Fibroblast of villous mesenchyme (primary cell): ENCODE results near the gene KRT13. TPM values are rescaled to one million over a fixed set of nuclear protein-coding genes. Genes with fewer than 3 reads are reported as not detected.
A peak's percentile ranks its signal among the peaks of the same experiment; 100 is the strongest.

Source experiments
- DNase-seq: peaks from one replicate; pipeline ENCODE4 v3.0.0-alpha.2; 2010; ENCODE audit warnings: low read depth
- H3K4me3 ChIP-seq: 2 replicates; pipeline ENCODE4 v1.5.1; 2011; ENCODE audit warnings: low read depth, mild to moderate bottlenecking, low read length
- CTCF ChIP-seq: IDR thresholded peaks from 2 replicates; pipeline ENCODE4 v1.5.1; 2012; ENCODE audit warnings: low read depth, mild to moderate bottlenecking, low read length; ENCODE audit not compliant: insufficient read depth
- total RNA-seq: library from RNA; depleted of rRNA; stranded (reverse); fragments of >200 nt; gene quantifications from 2 replicates; pipeline ENCODE4 v1.2.3, GENCODE V29; 2012

The KRT13 gene
- total RNA-seq, 1 donor: not detected

- no peak overlapping the region for H3K4me3 ChIP-seq
- DNase-seq: no peak
- TF ChIP-seq CTCF: no peak
These were observed 27.6 kb upstream of the KRT13 start for GRCh38 chr17:41532947-41533570.

GRCh38 chr17:41531993-41532392 is 26.6 kb upstream of the KRT13 start:
- no peak for TF ChIP-seq CTCF
- H3K4me3 ChIP-seq: no peak overlapping the region
- no peak for DNase-seq

- no peak for TF ChIP-seq CTCF
- DNase-seq: peak; percentile 96
- peak overlapping the region; percentile 21 for H3K4me3 ChIP-seq
These were observed 24.9 kb upstream of the KRT13 start for GRCh38 chr17:41530062-41531048.

DNA sequence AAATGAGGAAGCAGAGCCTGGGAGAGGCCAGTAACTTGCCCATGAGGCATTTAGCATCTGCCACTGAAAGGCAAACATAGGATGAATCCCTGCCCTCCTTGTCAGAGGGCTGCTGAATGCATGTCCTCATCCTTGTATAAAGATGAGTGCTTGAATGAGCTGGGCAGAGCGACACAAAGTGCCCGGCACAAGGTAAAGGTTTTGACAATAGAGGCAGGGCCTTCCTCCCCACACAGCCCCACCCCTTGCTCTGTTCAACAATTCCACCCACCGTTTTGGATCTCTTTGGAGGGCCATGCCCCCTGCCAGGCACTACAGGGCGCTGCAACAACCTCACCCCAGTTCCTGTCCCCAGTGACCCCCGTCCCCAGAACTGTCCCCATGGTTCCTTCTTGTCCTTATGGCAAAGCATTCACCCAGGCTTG is 24.1 kb upstream of the KRT13 start:
- no peak overlapping the region for H3K4me3 ChIP-seq
- DNase-seq: no peak
- no peak for TF ChIP-seq CTCF

- no peak for DNase-seq
- H3K4me3 ChIP-seq: no peak overlapping the region
- TF ChIP-seq CTCF: no peak
These were observed 23.5 kb upstream of the KRT13 start for GRCh38 chr17:41528959-41529353.

- no peak for TF ChIP-seq CTCF
- DNase-seq: peak; percentile 56
- H3K4me3 ChIP-seq: peak overlapping the region; percentile 69
These were observed 21.9 kb upstream of the KRT13 start for GRCh38 chr17:41527063-41528023.
